ENCODE results near the gene ZNF217.
"Not testable (repeated sequence)": the region's sequence is repeated elsewhere in the genome, so short reads cannot be mapped to it uniquely, and the experiment has no call there.

The ZNF217 gene

GRCh38 chr20:53562104-53562764 lies 31.4 kb downstream of the ZNF217 start:
- not testable (repeated sequence) for DNase-seq

- no peak for DNase-seq
These were observed 32.1 kb downstream of the ZNF217 start for GRCh38 chr20:53561505-53561904.

GRCh38 chr20:53559816-53560215 lies 33.8 kb downstream of the ZNF217 start:
- DNase-seq = no peak

- no peak for DNase-seq
These were observed 36.5 kb downstream of the ZNF217 start for GRCh38 chr20:53557130-53557529.

GRCh38 chr20:53556267-53556897 lies 37.3 kb downstream of the ZNF217 start:
- DNase-seq = no peak

- no peak for DNase-seq
These were observed 37.8 kb downstream of the ZNF217 start for GRCh38 chr20:53555816-53556215.

- no peak for DNase-seq
These were observed 38.6 kb downstream of the ZNF217 start for GRCh38 chr20:53555081-53555480.

- not testable (repeated sequence) for DNase-seq
These were observed 41.1 kb downstream of the ZNF217 start for GRCh38 chr20:53552572-53552893.

GRCh38 chr20:53551719-53552571 lies 41.7 kb downstream of the ZNF217 start:
- not testable (repeated sequence) for DNase-seq

GRCh38 chr20:53550280-53551187 lies 43.1 kb downstream of the ZNF217 start:
- DNase-seq = peak; percentile 16

- peak; percentile 75 for DNase-seq
These were observed 45.9 kb downstream of the ZNF217 start for GRCh38 chr20:53547664-53548239.

- peak; percentile 28 for DNase-seq
These were observed 54.1 kb downstream of the ZNF217 start for GRCh38 chr20:53539516-53539915.

GRCh38 chr20:53536382-53536781 lies 57.3 kb downstream of the ZNF217 start:
- not testable (repeated sequence) for DNase-seq

- no peak for DNase-seq
These were observed 57.8 kb downstream of the ZNF217 start for GRCh38 chr20:53535878-53536277.

GRCh38 chr20:53534037-53534436 lies 59.6 kb downstream of the ZNF217 start:
- DNase-seq = no peak

GRCh38 chr20:53533500-53533899 lies 60.1 kb downstream of the ZNF217 start:
- DNase-seq = no peak

GRCh38 chr20:53532654-53533312 lies 60.9 kb downstream of the ZNF217 start:
- DNase-seq = not testable (repeated sequence)

- DNase-seq = no peak
These were observed 63.2 kb downstream of the ZNF217 start for GRCh38 chr20:53530440-53530839.

GRCh38 chr20:53529658-53530057 lies 64.0 kb downstream of the ZNF217 start:
- DNase-seq = no peak

GRCh38 chr20:53527196-53527595 lies 66.4 kb downstream of the ZNF217 start:
- DNase-seq = no peak

- no peak for DNase-seq
These were observed 68.9 kb downstream of the ZNF217 start for GRCh38 chr20:53524589-53525312.

Measured in fibroblast of upper back skin (primary cell).